GM12874 (cell line): ENCODE data around the gene TBRG4.

ENCODE experiments used
- CTCF ChIP-seq: IDR thresholded peaks from 2 replicates; pipeline ENCODE4 v1.5.1; 2011; ENCODE audit warnings: low read depth, mild to moderate bottlenecking, control low read depth, low read length, moderate library complexity; ENCODE audit not compliant: insufficient read depth

The TBRG4 gene

GRCh38 chr7:45080265-45080957, 31.1 kb downstream of the TBRG4 start:
- TF ChIP-seq CTCF, result no peak

- TF ChIP-seq CTCF, result no peak
Observed at GRCh38 chr7:45078125-45078681, 33.3 kb downstream of the TBRG4 start.

GRCh38 chr7:45077579-45077978, 33.9 kb downstream of the TBRG4 start:
- TF ChIP-seq CTCF, result no peak

- TF ChIP-seq CTCF, result no peak
Observed at GRCh38 chr7:45076946-45077345, 34.6 kb downstream of the TBRG4 start.

- TF ChIP-seq CTCF, result no peak
Observed at GRCh38 chr7:45075871-45076796, 35.4 kb downstream of the TBRG4 start.

GRCh38 chr7:45075355-45075644, 36.2 kb downstream of the TBRG4 start:
- TF ChIP-seq CTCF, result no peak

GRCh38 chr7:45074528-45075354, 36.8 kb downstream of the TBRG4 start:
- TF ChIP-seq CTCF, result no peak
